H1 (cell line): ENCODE results near the gene FHIT.

Source experiments
- ATF2 ChIP-seq: IDR thresholded peaks from 2 replicates; pipeline ENCODE4 v1.6.1; 2012; ENCODE audit warnings: low read length, inconsistent platforms
- CEBPB ChIP-seq: IDR thresholded peaks from 2 replicates; pipeline ENCODE4 v1.6.1; 2012; ENCODE audit warnings: low read depth, low read length
- CTCF ChIP-seq, 3 experiments: IDR thresholded peaks; 1 replicate in 2 of 3; 2 replicates in 1 of 3; pipeline versions ENCODE4 v1.5.1 to v1.6.1; 2011; ENCODE audit warnings: low read length in 3 of 3, mild to moderate bottlenecking in 3 of 3, inconsistent platforms in 2 of 3, low read depth in 1 of 3, moderate library complexity in 1 of 3; ENCODE audit not compliant: insufficient read depth in 1 of 3; ENCODE audit errors: control extremely low read depth in 1 of 3
- EP300 ChIP-seq, 2 experiments: IDR thresholded peaks; 1 replicate in 1 of 2; 2 replicates in 1 of 2; pipeline ENCODE4 v1.6.1; 2011 to 2012; ENCODE audit warnings: low read depth in 2 of 2, low read length in 2 of 2, mild to moderate bottlenecking in 2 of 2, borderline replicate concordance in 1 of 2, inconsistent platforms in 1 of 2, moderate library complexity in 1 of 2
- EZH2 ChIP-seq: fragments of 200-600 bp; sonication (generic); IDR thresholded peaks from 2 replicates; pipeline ENCODE4 v1.7.1; 2012; ENCODE audit warnings: low read depth, mild to moderate bottlenecking, moderate library complexity, low read length, inconsistent platforms; ENCODE audit not compliant: severe bottlenecking
- JUND ChIP-seq: IDR thresholded peaks from 2 replicates; pipeline ENCODE4 v1.6.1; 2011; ENCODE audit warnings: mild to moderate bottlenecking, improper control_type of control experiment, low read length
- POLR2A ChIP-seq, 2 experiments: IDR thresholded peaks; 1 replicate in 1 of 2; 2 replicates in 1 of 2; pipeline ENCODE4 v1.6.1; 2011; ENCODE audit warnings: low read depth in 2 of 2, low read length in 2 of 2, mild to moderate bottlenecking in 2 of 2; ENCODE audit errors: control extremely low read depth in 1 of 2
- RAD21 ChIP-seq, 2 experiments: IDR thresholded peaks in 1 of 2; conservative IDR thresholded peaks in 1 of 2; 2 replicates each; pipeline ENCODE4 v1.6.1; 2011; ENCODE audit warnings: low read depth in 2 of 2, low read length in 2 of 2, improper control_type of control experiment in 1 of 2, inconsistent platforms in 1 of 2, mild to moderate bottlenecking in 1 of 2, moderate library complexity in 1 of 2
- SIN3A ChIP-seq, 2 experiments: IDR thresholded peaks in 1 of 2; conservative IDR thresholded peaks in 1 of 2; 2 replicates each; pipeline ENCODE4 v1.6.1; 2011 to 2012; ENCODE audit warnings: low read length in 2 of 2, improper control_type of control experiment in 1 of 2, low read depth in 1 of 2, mild to moderate bottlenecking in 1 of 2
- TAF1 ChIP-seq: IDR thresholded peaks from 2 replicates; pipeline ENCODE4 v1.6.1; 2011; ENCODE audit warnings: mild to moderate bottlenecking, low read depth, low read length
- TCF12 ChIP-seq: IDR thresholded peaks from 2 replicates; pipeline ENCODE4 v1.6.1; 2011; ENCODE audit warnings: low read depth, mild to moderate bottlenecking, low read length
- USF2 ChIP-seq: IDR thresholded peaks from 2 replicates; pipeline ENCODE4 v1.6.1; 2011; ENCODE audit warnings: low read length, improper control_type of control experiment
- YY1 ChIP-seq: IDR thresholded peaks from 2 replicates; pipeline ENCODE4 v1.6.1; 2011; ENCODE audit warnings: low read depth, mild to moderate bottlenecking, low read length
- ZNF274 ChIP-seq: IDR thresholded peaks from 2 replicates; pipeline ENCODE4 v1.7.0; 2012; ENCODE audit warnings: low read length, borderline replicate concordance; ENCODE audit errors: extremely low read depth

- no peak for TF ChIP-seq CTCF (IDR thresholded peaks at IDR 0.05; ENCODE audit: control extremely low read depth in 1 of 3, insufficient read depth in 1 of 3, low read depth in 1 of 3, low read length in 3 of 3)
- TF ChIP-seq TAF1, result no peak
- no peak for TF ChIP-seq JUND
- no peak for TF ChIP-seq TCF12
- TF ChIP-seq CEBPB, result no peak
- TF ChIP-seq USF2, result no peak
- TF ChIP-seq EP300 (IDR thresholded peaks at IDR 0.05; ENCODE audit: borderline replicate concordance in 1 of 2, low read depth in 2 of 2, low read length in 2 of 2), result no peak
- no peak for TF ChIP-seq POLR2A (IDR thresholded peaks at IDR 0.05; ENCODE audit: control extremely low read depth in 1 of 2, low read depth in 2 of 2, low read length in 2 of 2)
- TF ChIP-seq ZNF274, result no peak
- no peak for TF ChIP-seq RAD21 (IDR thresholded peaks at IDR 0.05 in 1 of 2, conservative IDR thresholded peaks at IDR 0.05 in 1 of 2; ENCODE audit: low read depth in 2 of 2, low read length in 2 of 2)
- TF ChIP-seq EZH2, result no peak
- TF ChIP-seq ATF2, result no peak
- TF ChIP-seq SIN3A (conservative IDR thresholded peaks at IDR 0.05 in 1 of 2, IDR thresholded peaks at IDR 0.05 in 1 of 2; ENCODE audit: low read depth in 1 of 2, low read length in 2 of 2), result no peak
- TF ChIP-seq YY1, result no peak
Measured at GRCh38 chr3:61177450-61177849, 73.8 kb downstream of the FHIT start.
